ENCODE measurements around the gene TBC1D22A. TPM values are rescaled to one million over a fixed set of nuclear protein-coding genes. Genes with fewer than 3 reads are reported as not detected.

Gene TBC1D22A
- total and polyA plus RNA-seq, 10 of the 15 experiments (the other 5 are each of a cell fraction or from before 2014, with no cell fraction given): 0.63 to 44.7 (median 27.4) TPM

DNA sequence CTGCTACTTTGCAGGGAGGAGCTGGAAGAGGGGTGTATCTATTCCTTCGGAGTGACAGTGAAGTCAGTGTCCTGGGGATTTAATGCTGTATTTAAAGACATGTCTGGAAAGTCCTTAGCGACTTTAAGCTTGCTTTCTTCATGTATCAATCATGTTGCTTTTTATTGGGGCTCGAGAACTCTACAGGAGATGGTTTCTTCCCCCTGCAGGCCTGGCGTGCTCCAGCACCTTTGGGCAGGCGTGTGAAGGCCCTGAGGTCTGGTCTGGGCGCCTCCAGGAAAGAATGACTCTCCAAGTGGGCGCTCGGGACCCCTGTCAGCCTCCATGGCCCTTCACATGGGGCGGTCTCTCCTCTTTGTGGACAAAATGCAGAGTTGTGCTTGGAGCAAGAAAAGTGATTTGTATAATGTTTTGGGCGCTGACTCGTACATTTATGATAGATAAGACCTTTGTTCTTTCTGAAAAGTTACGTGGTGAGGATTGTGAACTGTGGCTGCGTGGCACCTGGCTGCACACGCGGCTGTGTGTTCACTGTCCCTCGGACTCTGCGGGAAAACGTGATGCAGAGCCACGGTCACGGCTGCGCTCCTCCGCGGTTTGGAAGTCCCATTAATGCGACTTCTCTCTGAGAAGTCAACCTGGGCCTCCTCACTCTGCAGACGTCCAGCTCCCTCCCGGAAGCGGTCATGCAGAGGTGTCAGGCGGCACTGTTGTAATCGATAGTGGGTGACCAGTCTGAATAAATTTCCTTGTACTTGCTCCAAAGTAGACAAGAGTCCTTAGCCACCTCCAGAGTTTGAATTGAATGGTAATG lies 282.5 kb downstream of the TBC1D22A start:
- Histone ChIP-seq H3K27me3 (replicated peaks in 1 of 2; ENCODE audit: control insufficient read depth in 2 of 2, insufficient read depth in 2 of 2, low read length in 1 of 2) (no peaks in the 10 kb centered on the region), H4K20me1 (ENCODE audit: control insufficient read depth, insufficient read depth) (no peaks in the 10 kb centered on the region), H3K9ac (ENCODE audit: control insufficient read depth, insufficient read depth, low read length) (no peak overlapping the region), H3K4me3 (no peak overlapping the region), H3K36me3 (ENCODE audit: control insufficient read depth in 2 of 2, insufficient read depth in 2 of 2, low read length in 1 of 2) (no peaks in the 10 kb centered on the region; a peak in 2 of 4 replicates), H3K4me1 (ENCODE audit: control insufficient read depth, insufficient read depth, low read length) (peaks cover 15% of the 10 kb centered on the region), H3K79me2 (ENCODE audit: control insufficient read depth, insufficient read depth, low read length) (no peaks in the 10 kb centered on the region), H3K9me3 (replicated peaks; ENCODE audit: control insufficient read depth, insufficient read depth, low read length) (no peaks in the 10 kb centered on the region), H2AFZ (ENCODE audit: control insufficient read depth, low read depth, low read length) (no peak overlapping the region), H3K4me2 (ENCODE audit: control insufficient read depth, insufficient read depth) (no peak overlapping the region), H3K27ac (ENCODE audit: control insufficient read depth, insufficient read depth) (no peak overlapping the region)
- no peak for DNase-seq (ENCODE audit: low read depth, low spot score)
- no TSS peak for BruUV-seq (replicated peaks)
- ChIA-PET POLR2A (no interaction called here), SMC1A (ENCODE audit: uncharacterized antibody, unreplicated experiment) (no interaction called here), CTCF (no interaction called here), RAD21 (ENCODE audit: unreplicated experiment) (no interaction called here)
- no peak for ATAC-seq
- in situ Hi-C loops (cut with MboI): no loop called here
- intact Hi-C loops (cut with micrococcal nuclease; ENCODE audit: unreplicated experiment): no loop called here
- 83% methylated on average over 29 of the region's 29 CpGs for WGBS (ENCODE audit: insufficient coverage, insufficient replicate concordance, low lambda C conversion rate, missing lambda C conversion rate)
- TF ChIP-seq, protein P1, sequence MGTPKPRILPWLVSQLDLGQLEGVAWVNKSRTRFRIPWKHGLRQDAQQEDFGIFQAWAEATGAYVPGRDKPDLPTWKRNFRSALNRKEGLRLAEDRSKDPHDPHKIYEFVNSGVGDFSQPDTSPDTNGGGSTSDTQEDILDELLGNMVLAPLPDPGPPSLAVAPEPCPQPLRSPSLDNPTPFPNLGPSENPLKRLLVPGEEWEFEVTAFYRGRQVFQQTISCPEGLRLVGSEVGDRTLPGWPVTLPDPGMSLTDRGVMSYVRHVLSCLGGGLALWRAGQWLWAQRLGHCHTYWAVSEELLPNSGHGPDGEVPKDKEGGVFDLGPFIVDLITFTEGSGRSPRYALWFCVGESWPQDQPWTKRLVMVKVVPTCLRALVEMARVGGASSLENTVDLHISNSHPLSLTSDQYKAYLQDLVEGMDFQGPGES (IDR thresholded peaks at IDR 0.05): no peak
- TF ChIP-seq ZZZ3 (IDR thresholded peaks at IDR 0.05; ENCODE audit: control insufficient read depth, insufficient read length, low read depth) (no peak), POU2F2 (IDR thresholded peaks at IDR 0.05; ENCODE audit: borderline replicate concordance, low read depth, low read length) (no peak)
- TF ChIP-seq, protein P2, sequence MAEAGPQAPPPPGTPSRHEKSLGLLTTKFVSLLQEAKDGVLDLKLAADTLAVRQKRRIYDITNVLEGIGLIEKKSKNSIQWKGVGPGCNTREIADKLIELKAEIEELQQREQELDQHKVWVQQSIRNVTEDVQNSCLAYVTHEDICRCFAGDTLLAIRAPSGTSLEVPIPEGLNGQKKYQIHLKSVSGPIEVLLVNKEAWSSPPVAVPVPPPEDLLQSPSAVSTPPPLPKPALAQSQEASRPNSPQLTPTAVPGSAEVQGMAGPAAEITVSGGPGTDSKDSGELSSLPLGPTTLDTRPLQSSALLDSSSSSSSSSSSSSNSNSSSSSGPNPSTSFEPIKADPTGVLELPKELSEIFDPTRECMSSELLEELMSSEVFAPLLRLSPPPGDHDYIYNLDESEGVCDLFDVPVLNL (IDR thresholded peaks at IDR 0.05; ENCODE audit: low read depth, low read length): no peak
- TF ChIP-seq, protein P3, sequence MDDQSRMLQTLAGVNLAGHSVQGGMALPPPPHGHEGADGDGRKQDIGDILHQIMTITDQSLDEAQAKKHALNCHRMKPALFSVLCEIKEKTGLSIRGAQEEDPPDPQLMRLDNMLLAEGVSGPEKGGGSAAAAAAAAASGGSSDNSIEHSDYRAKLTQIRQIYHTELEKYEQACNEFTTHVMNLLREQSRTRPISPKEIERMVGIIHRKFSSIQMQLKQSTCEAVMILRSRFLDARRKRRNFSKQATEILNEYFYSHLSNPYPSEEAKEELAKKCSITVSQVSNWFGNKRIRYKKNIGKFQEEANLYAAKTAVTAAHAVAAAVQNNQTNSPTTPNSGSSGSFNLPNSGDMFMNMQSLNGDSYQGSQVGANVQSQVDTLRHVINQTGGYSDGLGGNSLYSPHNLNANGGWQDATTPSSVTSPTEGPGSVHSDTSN (IDR thresholded peaks at IDR 0.05; ENCODE audit: insufficient replicate concordance, low read depth, low read length): no peak
- no peak for FAIRE-seq

All from GM12878 (cell line).